ENCODE measurements around the gene RAB21. TPM values are rescaled to one million over a fixed set of nuclear protein-coding genes. Genes with fewer than 3 reads are reported as not detected.

Gene RAB21
- total and polyA plus RNA-seq, 4 donors: 5.5 to 15.0 (median 10.0) TPM

DNA sequence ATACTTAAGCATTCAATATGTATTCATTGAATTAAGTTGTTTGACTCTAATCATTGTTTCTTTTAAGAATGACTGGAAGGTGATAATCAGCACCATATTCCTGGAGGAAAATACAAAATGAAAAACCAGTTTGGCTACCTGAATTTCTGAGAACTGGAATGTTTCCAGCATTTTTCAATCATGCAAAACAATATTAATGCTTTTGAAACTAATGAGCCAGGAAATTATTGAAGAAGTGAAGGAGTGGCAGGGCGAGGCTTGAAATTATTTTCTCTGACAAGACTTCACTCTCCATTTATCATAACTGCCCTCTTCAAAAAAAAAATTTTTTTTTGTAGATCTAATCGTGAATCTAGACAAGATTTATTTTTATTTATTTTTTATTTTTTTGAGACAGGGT lies 49.7 kb upstream of the RAB21 start:
- no peaks in the 10 kb centered on the region for H3K4me1 ChIP-seq (ENCODE audit: control insufficient read depth in 4 of 4, insufficient read depth in 4 of 4, low read length in 3 of 4)
- peaks cover 0 to 7% (median 3%) of the 10 kb centered on the region in 4 donors for H3K36me3 ChIP-seq (ENCODE audit: control insufficient read depth in 4 of 4, insufficient read depth in 3 of 4, low read depth in 1 of 4, low read length in 3 of 4)
- WGBS: 93% methylated on average over 2 of the region's 2 CpGs
- DNase-seq (ENCODE audit: low spot score): no peak
- no peaks in the 10 kb centered on the region for H3K9me3 ChIP-seq (ENCODE audit: control insufficient read depth in 4 of 4, low read length in 3 of 4)
- no peak overlapping the region for H3K9ac ChIP-seq (ENCODE audit: low read depth in 1 of 2, low read length in 2 of 2)
- no peak overlapping the region for H3K27ac ChIP-seq (ENCODE audit: low read depth in 1 of 2, low read length in 2 of 2)
- TF ChIP-seq FOXA1 (IDR thresholded peaks at IDR 0.05) (no peak), TAF1 (conservative IDR thresholded peaks at IDR 0.05) (no peak), EGR1 (IDR thresholded peaks at IDR 0.05; ENCODE audit: low read depth in 2 of 2) (no peak), SP1 (IDR thresholded peaks at IDR 0.05) (no peak), HNF4A (conservative IDR thresholded peaks at IDR 0.05) (no peak), GABPA (IDR thresholded peaks at IDR 0.05 in 1 of 2, conservative IDR thresholded peaks at IDR 0.05 in 1 of 2) (no peak), HNF4G (IDR thresholded peaks at IDR 0.05) (no peak), NR2F2 (IDR thresholded peaks at IDR 0.05) (no peak), YY1 (IDR thresholded peaks at IDR 0.05) (no peak), FOXA2 (IDR thresholded peaks at IDR 0.05) (no peak)
- TF ChIP-seq, protein P1, sequence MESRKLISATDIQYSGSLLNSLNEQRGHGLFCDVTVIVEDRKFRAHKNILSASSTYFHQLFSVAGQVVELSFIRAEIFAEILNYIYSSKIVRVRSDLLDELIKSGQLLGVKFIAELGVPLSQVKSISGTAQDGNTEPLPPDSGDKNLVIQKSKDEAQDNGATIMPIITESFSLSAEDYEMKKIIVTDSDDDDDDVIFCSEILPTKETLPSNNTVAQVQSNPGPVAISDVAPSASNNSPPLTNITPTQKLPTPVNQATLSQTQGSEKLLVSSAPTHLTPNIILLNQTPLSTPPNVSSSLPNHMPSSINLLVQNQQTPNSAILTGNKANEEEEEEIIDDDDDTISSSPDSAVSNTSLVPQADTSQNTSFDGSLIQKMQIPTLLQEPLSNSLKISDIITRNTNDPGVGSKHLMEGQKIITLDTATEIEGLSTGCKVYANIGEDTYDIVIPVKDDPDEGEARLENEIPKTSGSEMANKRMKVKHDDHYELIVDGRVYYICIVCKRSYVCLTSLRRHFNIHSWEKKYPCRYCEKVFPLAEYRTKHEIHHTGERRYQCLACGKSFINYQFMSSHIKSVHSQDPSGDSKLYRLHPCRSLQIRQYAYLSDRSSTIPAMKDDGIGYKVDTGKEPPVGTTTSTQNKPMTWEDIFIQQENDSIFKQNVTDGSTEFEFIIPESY (IDR thresholded peaks at IDR 0.05): no peak
- TF ChIP-seq, protein P2, sequence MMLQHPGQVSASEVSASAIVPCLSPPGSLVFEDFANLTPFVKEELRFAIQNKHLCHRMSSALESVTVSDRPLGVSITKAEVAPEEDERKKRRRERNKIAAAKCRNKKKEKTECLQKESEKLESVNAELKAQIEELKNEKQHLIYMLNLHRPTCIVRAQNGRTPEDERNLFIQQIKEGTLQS (IDR thresholded peaks at IDR 0.05): no peak
- TF ChIP-seq, protein P3, sequence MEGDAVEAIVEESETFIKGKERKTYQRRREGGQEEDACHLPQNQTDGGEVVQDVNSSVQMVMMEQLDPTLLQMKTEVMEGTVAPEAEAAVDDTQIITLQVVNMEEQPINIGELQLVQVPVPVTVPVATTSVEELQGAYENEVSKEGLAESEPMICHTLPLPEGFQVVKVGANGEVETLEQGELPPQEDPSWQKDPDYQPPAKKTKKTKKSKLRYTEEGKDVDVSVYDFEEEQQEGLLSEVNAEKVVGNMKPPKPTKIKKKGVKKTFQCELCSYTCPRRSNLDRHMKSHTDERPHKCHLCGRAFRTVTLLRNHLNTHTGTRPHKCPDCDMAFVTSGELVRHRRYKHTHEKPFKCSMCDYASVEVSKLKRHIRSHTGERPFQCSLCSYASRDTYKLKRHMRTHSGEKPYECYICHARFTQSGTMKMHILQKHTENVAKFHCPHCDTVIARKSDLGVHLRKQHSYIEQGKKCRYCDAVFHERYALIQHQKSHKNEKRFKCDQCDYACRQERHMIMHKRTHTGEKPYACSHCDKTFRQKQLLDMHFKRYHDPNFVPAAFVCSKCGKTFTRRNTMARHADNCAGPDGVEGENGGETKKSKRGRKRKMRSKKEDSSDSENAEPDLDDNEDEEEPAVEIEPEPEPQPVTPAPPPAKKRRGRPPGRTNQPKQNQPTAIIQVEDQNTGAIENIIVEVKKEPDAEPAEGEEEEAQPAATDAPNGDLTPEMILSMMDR (IDR thresholded peaks at IDR 0.05; ENCODE audit: low read depth, low read length, missing input control): no peak
- TF ChIP-seq, protein P4, sequence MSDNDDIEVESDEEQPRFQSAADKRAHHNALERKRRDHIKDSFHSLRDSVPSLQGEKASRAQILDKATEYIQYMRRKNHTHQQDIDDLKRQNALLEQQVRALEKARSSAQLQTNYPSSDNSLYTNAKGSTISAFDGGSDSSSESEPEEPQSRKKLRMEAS (IDR thresholded peaks at IDR 0.05): no peak
- H3K4me3 ChIP-seq (ENCODE audit: low read depth in 1 of 3, low read length in 3 of 3): no peak overlapping the region
- no peaks in the 10 kb centered on the region for H3K27me3 ChIP-seq (ENCODE audit: control insufficient read depth in 4 of 4, insufficient read depth in 4 of 4, low read length in 3 of 4)

DNA sequence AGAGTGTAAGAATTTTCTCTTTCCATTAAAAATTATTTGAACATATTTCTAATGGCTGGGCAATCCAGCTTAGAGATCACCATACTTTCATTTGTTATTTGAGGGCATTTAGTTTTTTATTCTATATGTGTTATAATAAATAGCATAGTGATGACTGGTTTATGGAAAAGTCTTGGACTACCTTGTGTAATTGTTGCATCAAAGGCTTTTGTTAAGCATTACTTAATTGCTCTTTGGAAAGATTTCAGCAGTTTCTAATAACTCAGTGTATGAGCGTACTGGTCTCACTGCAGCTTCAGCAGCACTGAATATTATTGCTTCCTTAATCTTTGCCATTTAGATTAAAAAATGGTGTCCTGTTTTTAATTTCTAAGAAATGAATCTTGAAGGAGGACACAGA lies 46.0 kb upstream of the RAB21 start:
- WGBS: 100% methylated on average over 1 of the region's 1 CpG
- Histone ChIP-seq H3K27ac (ENCODE audit: low read depth in 1 of 2, low read length in 2 of 2) (no peak overlapping the region), H3K36me3 (ENCODE audit: control insufficient read depth in 4 of 4, insufficient read depth in 3 of 4, low read depth in 1 of 4, low read length in 3 of 4) (no peaks in the 10 kb centered on the region), H3K4me3 (ENCODE audit: low read depth in 1 of 3, low read length in 3 of 3) (no peak overlapping the region), H3K9ac (ENCODE audit: low read depth in 1 of 2, low read length in 2 of 2) (no peak overlapping the region), H3K9me3 (ENCODE audit: control insufficient read depth in 4 of 4, low read length in 3 of 4) (peaks cover 0 to 7% (median 3%) of the 10 kb centered on the region in 4 donors), H3K4me1 (ENCODE audit: control insufficient read depth in 4 of 4, insufficient read depth in 4 of 4, low read length in 3 of 4) (no peaks in the 10 kb centered on the region), H3K27me3 (ENCODE audit: control insufficient read depth in 4 of 4, insufficient read depth in 4 of 4, low read length in 3 of 4) (no peaks in the 10 kb centered on the region)
- TF ChIP-seq, protein P3 (IDR thresholded peaks at IDR 0.05; ENCODE audit: low read depth, low read length, missing input control): no peak
- no peak for TF ChIP-seq EGR1 (IDR thresholded peaks at IDR 0.05; ENCODE audit: low read depth in 2 of 2)
- TF ChIP-seq GABPA (IDR thresholded peaks at IDR 0.05 in 1 of 2, conservative IDR thresholded peaks at IDR 0.05 in 1 of 2): no peak
- no peak for TF ChIP-seq RAD21 (IDR thresholded peaks at IDR 0.05)
- TF ChIP-seq, protein P4 (IDR thresholded peaks at IDR 0.05): no peak
- TF ChIP-seq TAF1 (conservative IDR thresholded peaks at IDR 0.05): no peak
- TF ChIP-seq, protein P1 (IDR thresholded peaks at IDR 0.05): no peak
- no peak for TF ChIP-seq NR2F2 (IDR thresholded peaks at IDR 0.05)
- no peak for TF ChIP-seq FOXA1 (IDR thresholded peaks at IDR 0.05)
- TF ChIP-seq HNF4G (IDR thresholded peaks at IDR 0.05): no peak
- TF ChIP-seq SP1 (IDR thresholded peaks at IDR 0.05): no peak
- no peak for TF ChIP-seq FOXA2 (IDR thresholded peaks at IDR 0.05)
- DNase-seq (ENCODE audit: low spot score): no peak
